B cell (primary cell): ENCODE results near the gene MAP3K20.

Source experiments
- EZH2 ChIP-seq: IDR thresholded peaks from 2 replicates; pipeline ENCODE4 v1.6.1; 2012; ENCODE audit warnings: borderline replicate concordance, low read depth, mild to moderate bottlenecking, moderate library complexity, low read length; ENCODE audit not compliant: insufficient read depth, poor library complexity, severe bottlenecking
- TF ChIP-seq, protein P1 (sequence below): fragments of 200-600 bp; IDR thresholded peaks from one replicate; pipeline ENCODE4 v1.8.0; 2022; ENCODE audit warnings: antibody characterized with exemption, mild to moderate bottlenecking

DNA sequence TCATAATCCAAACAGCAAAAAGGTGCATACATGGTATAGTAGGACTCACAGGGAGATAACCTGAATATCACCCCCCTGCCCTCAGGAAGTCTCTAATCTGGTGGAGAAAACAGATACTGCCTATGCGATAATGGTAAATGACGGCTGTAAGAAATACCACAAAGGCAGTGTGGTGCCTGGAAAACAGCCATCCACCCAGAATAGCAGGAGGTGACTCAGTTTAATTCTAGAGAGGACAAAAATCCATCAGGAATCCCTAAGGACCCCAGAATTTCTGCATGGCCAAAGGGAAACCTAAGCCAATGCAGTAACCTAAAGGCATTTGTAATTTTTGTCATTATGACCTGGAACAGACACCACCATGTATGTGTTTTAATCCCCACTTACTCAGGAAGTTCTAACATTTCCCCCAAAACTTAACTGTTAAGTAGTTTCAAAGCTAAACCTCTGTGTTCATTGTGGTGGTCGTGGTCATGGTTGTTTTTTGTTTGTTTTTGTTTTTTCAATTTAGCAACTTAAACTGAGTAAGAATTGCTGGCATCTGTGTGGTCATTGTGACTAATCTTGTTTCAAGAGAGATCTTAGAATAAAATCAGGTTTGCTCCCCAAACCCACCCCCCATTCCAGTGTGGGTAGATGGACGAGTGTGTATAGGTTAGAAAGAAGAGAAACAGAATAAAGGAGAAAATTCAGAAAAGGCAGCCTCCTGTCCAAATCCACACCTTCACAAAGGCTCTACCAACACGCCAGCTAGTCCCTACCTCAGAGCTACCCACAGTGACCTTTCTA is 157.5 kb downstream of the MAP3K20 start:
- TF ChIP-seq, protein P1, sequence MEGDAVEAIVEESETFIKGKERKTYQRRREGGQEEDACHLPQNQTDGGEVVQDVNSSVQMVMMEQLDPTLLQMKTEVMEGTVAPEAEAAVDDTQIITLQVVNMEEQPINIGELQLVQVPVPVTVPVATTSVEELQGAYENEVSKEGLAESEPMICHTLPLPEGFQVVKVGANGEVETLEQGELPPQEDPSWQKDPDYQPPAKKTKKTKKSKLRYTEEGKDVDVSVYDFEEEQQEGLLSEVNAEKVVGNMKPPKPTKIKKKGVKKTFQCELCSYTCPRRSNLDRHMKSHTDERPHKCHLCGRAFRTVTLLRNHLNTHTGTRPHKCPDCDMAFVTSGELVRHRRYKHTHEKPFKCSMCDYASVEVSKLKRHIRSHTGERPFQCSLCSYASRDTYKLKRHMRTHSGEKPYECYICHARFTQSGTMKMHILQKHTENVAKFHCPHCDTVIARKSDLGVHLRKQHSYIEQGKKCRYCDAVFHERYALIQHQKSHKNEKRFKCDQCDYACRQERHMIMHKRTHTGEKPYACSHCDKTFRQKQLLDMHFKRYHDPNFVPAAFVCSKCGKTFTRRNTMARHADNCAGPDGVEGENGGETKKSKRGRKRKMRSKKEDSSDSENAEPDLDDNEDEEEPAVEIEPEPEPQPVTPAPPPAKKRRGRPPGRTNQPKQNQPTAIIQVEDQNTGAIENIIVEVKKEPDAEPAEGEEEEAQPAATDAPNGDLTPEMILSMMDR = no peak
- TF ChIP-seq EZH2 = no peak
